NCI-H1048 (cell line): ENCODE measurements around the gene MRC2.

ENCODE experiments used
- DNase-seq: peaks from one replicate; lab custom pipeline; 2025; lab: John Stamatoyannopoulos, UW

Gene MRC2

GRCh38 chr17:62720126-62720850, 92.8 kb downstream of the MRC2 start:
- DNase-seq = no peak

DNA sequence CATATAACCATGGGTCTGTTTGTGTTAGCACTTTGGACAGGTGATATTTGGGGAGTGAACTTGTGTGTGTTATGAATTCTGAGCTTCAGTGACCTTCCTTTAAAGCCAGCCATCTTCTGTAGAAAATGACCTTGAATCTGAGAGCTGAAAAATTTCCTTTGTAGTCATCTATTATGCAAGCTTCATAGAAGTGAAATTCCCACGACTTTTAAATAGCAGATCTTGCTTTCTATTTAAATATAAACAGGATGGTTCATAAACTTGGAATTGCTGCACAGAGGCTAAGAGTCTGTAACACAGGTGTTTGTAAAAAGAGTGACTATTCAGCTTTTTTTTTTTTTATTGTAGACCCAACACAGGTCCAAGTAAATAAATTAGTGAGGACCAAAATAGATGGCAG, 95.2 kb downstream of the MRC2 start:
- no peak for DNase-seq

DNA sequence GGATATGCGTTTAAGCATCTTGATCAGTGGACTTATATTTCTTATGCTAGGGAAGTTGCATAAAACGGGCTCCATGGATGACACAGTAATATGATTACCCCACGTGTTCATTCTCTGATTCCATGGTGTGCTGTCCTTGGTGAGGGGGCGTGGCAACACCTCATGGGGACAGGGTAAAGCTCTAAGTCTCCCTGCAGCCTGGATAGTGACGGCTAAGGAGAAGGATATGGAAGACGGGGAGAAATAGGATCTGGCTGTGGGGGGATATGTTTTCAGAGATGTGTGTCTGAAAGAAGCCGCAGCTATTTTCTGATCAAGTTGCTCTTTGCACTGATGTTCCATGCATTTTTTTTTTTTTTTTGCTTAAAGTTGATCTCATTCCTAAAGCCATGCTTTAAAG, 96.4 kb downstream of the MRC2 start:
- DNase-seq = no peak

GRCh38 chr17:62724398-62725146, 97.1 kb downstream of the MRC2 start:
- DNase-seq = no peak

- no peak for DNase-seq
These were observed 98.3 kb downstream of the MRC2 start for GRCh38 chr17:62725791-62726249.

- DNase-seq = no peak
These were observed 100.6 kb downstream of the MRC2 start for GRCh38 chr17:62727916-62728672.

GRCh38 chr17:62732125-62732524, 104.7 kb downstream of the MRC2 start:
- no peak for DNase-seq

DNA sequence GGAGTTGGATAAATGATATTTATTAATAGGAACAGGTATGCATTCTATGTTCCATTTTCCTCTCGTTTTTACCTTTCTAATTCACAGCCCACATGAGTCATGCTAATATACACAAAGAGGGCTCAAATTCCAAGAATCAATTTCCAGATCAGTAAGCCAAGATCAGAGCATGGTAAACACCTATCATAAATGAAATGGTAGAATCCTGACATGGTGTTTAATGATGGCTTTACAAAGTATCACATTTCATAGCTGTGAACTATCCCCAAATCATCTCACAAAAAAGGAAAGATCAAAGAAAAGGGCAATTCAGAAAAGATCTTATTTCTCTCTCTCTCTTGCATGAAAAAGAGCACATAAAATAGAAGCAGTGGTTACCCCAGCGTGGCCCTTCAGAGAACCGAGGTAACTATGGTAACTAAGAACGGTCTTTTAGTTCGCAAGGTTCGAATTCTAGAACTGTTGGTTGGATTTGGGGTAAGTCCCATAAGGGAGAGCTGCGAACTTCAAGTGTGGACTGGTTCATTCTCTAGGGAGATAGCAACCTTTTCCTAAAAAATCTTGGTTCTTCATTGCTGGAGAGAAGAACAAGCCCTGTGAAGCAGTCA, 107.7 kb downstream of the MRC2 start:
- no peak for DNase-seq

DNA sequence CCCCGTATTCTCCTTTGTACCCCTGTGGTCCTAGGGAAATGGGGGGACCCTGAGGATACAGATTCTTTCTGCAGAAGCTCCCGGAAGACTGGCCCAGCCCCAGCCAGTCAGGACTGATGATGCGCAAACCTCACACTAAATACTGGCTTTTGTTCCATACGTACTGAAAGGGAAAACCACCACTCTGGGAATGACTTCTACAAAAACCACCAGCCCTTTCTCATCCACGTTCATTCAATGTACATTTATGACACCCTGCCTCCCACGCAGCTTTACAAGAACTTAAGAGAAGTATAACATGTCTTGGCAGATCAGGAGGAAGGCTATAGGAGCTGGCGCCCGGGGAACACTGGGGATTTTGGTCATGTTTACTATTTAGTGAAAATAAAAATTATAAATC, 110.0 kb downstream of the MRC2 start:
- no peak for DNase-seq

DNA sequence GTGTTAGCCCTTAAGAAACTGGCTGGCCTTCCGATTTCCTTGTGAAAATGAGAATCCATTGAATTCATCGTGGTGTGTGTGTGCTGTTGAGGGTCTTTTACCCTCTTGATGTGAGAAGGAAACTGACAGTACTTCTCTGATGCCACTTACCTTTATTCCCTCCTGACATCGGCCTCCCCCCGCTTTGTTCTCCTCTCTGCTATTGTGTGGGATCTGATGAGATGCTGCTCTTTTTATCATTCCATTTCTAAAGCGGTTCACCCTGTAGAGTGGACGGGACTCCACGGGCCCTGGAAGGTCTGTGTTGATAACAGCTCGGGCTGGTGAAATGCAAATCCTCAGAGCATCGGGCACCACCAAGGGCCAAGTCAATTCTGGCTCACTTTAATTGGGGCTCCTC, 110.8 kb downstream of the MRC2 start:
- no peak for DNase-seq

DNA sequence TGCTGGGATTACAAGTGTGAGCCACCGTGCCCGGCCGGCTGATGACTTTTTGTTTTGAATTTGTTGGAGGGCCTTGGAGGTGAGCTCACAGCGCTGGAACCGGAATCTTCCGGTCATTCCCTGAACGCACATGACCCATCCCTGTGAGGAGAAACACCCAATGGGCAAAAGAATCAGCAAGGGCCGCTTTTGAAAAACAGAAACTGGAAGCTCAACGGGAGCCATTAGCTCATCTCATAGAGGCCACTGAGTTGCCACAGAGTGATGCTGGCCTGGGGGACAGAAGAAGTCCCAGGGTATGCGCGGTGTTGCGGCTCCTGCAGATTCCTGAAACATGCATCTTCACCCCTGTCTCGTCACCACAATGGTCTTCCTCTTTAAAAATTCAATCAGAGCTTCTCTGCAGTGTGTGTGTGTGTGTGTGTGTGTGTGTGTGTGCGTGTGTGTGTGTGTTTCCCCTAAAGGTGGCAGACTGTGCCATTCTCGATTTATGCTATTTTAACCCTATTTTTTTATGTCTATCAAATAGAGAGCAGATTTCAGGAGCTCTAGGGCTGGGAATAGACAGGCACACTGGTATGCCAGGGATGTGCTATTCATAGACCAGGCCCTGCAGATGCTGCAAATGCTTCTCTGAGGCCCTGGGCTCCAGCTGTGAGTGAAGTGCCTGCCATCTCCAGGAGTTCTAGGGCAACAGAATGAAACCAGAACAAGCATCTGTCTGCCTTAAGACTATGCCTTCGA, 112.3 kb downstream of the MRC2 start:
- DNase-seq = no peak

DNA sequence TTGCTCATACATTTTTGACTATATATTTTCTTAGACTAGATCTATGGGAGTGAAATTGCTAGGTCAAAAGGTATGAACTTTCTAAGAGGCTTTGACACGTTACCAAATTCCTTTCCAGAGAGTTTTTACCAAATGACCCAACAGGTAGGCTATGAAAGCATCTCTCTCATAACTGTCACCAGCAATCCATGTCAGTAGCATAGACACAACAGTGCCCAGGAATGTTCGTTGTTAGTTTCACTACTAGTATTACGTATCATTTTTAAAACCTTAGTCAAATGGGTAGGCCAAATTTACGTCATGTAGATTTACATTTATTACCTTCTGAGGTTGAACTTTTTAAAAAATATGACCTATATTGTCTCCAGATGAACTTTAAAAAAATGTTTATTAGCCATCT, 113.8 kb downstream of the MRC2 start:
- no peak for DNase-seq
